NCI-H2227 (cell line): ENCODE data around the gene BIN2.
"Not testable (repeated sequence)": the region's sequence is repeated elsewhere in the genome, so short reads cannot be mapped to it uniquely, and the experiment has no call there.

Experiments
- DNase-seq: peaks from one replicate; lab custom pipeline; 2025; ENCODE audit not compliant: unreplicated experiment; lab: John Stamatoyannopoulos, UW

The BIN2 gene

GRCh38 chr12:51318057-51318806 lies 5.7 kb downstream of the BIN2 start:
- DNase-seq, result not testable (repeated sequence)

GRCh38 chr12:51311389-51311788 lies 12.6 kb downstream of the BIN2 start:
- no peak for DNase-seq

- no peak for DNase-seq
Observed at GRCh38 chr12:51307655-51308593, 16.1 kb downstream of the BIN2 start.

- no peak for DNase-seq
Observed at GRCh38 chr12:51306507-51306906, 17.5 kb downstream of the BIN2 start.

GRCh38 chr12:51300768-51301167 lies 23.2 kb downstream of the BIN2 start:
- DNase-seq, result not testable (repeated sequence)

- no peak for DNase-seq
Observed at GRCh38 chr12:51295651-51296050, 28.3 kb downstream of the BIN2 start.

GRCh38 chr12:51294097-51294496 lies 29.9 kb downstream of the BIN2 start:
- not testable (repeated sequence) for DNase-seq

- no peak for DNase-seq
Observed at GRCh38 chr12:51293696-51294095, 30.3 kb downstream of the BIN2 start.

GRCh38 chr12:51291603-51292513 lies 32.1 kb downstream of the BIN2 start:
- DNase-seq, result not testable (repeated sequence)

GRCh38 chr12:51285843-51286242 lies 38.1 kb downstream of the BIN2 start:
- no peak for DNase-seq

GRCh38 chr12:51281202-51281924 lies 42.6 kb downstream of the BIN2 start:
- DNase-seq, result no peak

- DNase-seq, result no peak
Observed at GRCh38 chr12:51275088-51275487, 48.9 kb downstream of the BIN2 start.

GRCh38 chr12:51272810-51273209 lies 51.2 kb downstream of the BIN2 start:
- not testable (repeated sequence) for DNase-seq

- no peak for DNase-seq
Observed at GRCh38 chr12:51270951-51271518, 52.9 kb downstream of the BIN2 start.

GRCh38 chr12:51270067-51270950 lies 53.7 kb downstream of the BIN2 start, which contains the start of gene SMAGP:
Gene SMAGP (minus strand): TSS chr12:51270415. CDS start chr12:51269278, 1,137 bp downstream.
- DNase-seq, result peak; percentile 43

GRCh38 chr12:51269174-51270066 lies 54.6 kb downstream of the BIN2 start:
- peak; percentile 43 for DNase-seq

GRCh38 chr12:51265024-51265423 lies 59.0 kb downstream of the BIN2 start:
- DNase-seq, result no peak

GRCh38 chr12:51264297-51264696 lies 59.7 kb downstream of the BIN2 start:
- no peak for DNase-seq
